Loucy (cell line): ENCODE results near the gene PAK4.

Experiments used
- H2AFZ ChIP-seq: fragments of 200-600 bp; sonication (generic); 2 replicates; pipeline ENCODE4 v1.6.0; 2016; ENCODE audit warnings: antibody characterized with exemption, mild to moderate bottlenecking, low read length, moderate library complexity
- H3F3A ChIP-seq: fragments of 200-600 bp; 2 replicates; pipeline ENCODE4 v1.6.0; 2016; ENCODE audit warnings: antibody characterized with exemption, low read depth, mild to moderate bottlenecking
- H3K27me3 ChIP-seq: fragments of 200-600 bp; sonication (generic); 2 replicates; pipeline ENCODE4 v1.6.1; 2014; ENCODE audit warnings: low read length, mild to moderate bottlenecking; ENCODE audit not compliant: insufficient read depth, poor library complexity, severe bottlenecking
- H3K36me3 ChIP-seq: fragments of 200-600 bp; sonication (generic); 2 replicates; pipeline ENCODE4 v1.6.1; 2016; ENCODE audit warnings: low read length; ENCODE audit not compliant: insufficient read depth
- H3K4me1 ChIP-seq: fragments of 200-600 bp; sonication (generic); 2 replicates; pipeline ENCODE4 v1.5.1; 2014; ENCODE audit warnings: low read length, mild to moderate bottlenecking; ENCODE audit not compliant: insufficient read depth, poor library complexity, severe bottlenecking
- H3K4me2 ChIP-seq: fragments of 200-600 bp; sonication (generic); 2 replicates; pipeline ENCODE4 v1.6.0; 2014; ENCODE audit warnings: antibody characterized with exemption, low read length, low read depth, mild to moderate bottlenecking; ENCODE audit not compliant: poor library complexity, severe bottlenecking
- H3K4me3 ChIP-seq: fragments of 200-600 bp; sonication (generic); 2 replicates; pipeline ENCODE4 v1.5.1; 2014; ENCODE audit warnings: low read length, mild to moderate bottlenecking, mixed read lengths; ENCODE audit not compliant: poor library complexity, severe bottlenecking
- H3K79me2 ChIP-seq: fragments of 200-600 bp; sonication (generic); 2 replicates; pipeline ENCODE4 v1.6.1; 2014; ENCODE audit warnings: low read length; ENCODE audit not compliant: insufficient read depth
- H3K9ac ChIP-seq: fragments of 200-600 bp; sonication (generic); 2 replicates; pipeline ENCODE4 v1.6.0; 2014; ENCODE audit warnings: mild to moderate bottlenecking, low read depth, low read length, moderate library complexity; ENCODE audit not compliant: poor library complexity, severe bottlenecking
- H3K9me2 ChIP-seq: fragments of 200-600 bp; sonication (generic); replicated peaks from 2 replicates; pipeline ENCODE4 v1.6.1; 2016; ENCODE audit warnings: low read depth, low read length, mixed read lengths
- H3K9me3 ChIP-seq: fragments of 200-600 bp; sonication (generic); 2 replicates; pipeline ENCODE4 v1.6.1; 2014; ENCODE audit warnings: mild to moderate bottlenecking, antibody characterized with exemption, low read length, low read depth; ENCODE audit not compliant: insufficient read depth
- H4K20me1 ChIP-seq: fragments of 200-600 bp; sonication (generic); 2 replicates; pipeline ENCODE4 v1.6.0; 2014; ENCODE audit warnings: antibody characterized with exemption, low read length, mild to moderate bottlenecking; ENCODE audit not compliant: insufficient read depth, poor library complexity, severe bottlenecking
- CTCF ChIP-seq: fragments of 200-600 bp; sonication (generic); conservative IDR thresholded peaks from 2 replicates; pipeline ENCODE4 v1.5.1; 2014; ENCODE audit warnings: mild to moderate bottlenecking, antibody characterized with exemption, low read length
- EZH2phosphoT487 ChIP-seq: fragments of 200-600 bp; IDR thresholded peaks from 2 replicates; pipeline ENCODE4 v1.6.1; 2018; ENCODE audit warnings: antibody characterized with exemption, mild to moderate bottlenecking, moderate library complexity, borderline replicate concordance

PAK4 gene

GRCh38 chr19:39196860-39197562 lies 71.4 kb downstream of the PAK4 start, which contains the start of gene NCCRP1:
NCCRP1 (plus strand) TSS chr19:39196964; CDS start chr19:39196983, 19 bp downstream.
- H3K9ac ChIP-seq = no peak within 1 kb of the TSS
- no peak within 1 kb of the TSS for H3K4me2 ChIP-seq
- no peaks in the 10 kb centered on the region for H3F3A ChIP-seq

GRCh38 chr19:39197808-39198207 lies 72.2 kb downstream of the PAK4 start:
- Histone ChIP-seq H2AFZ (no peak overlapping the region), H3K9me3 (no peaks in the 10 kb centered on the region), H4K20me1 (no peaks in the 10 kb centered on the region), H3K4me1 (peaks cover 5% of the 10 kb centered on the region), H3K9me2 (no peaks in the 10 kb centered on the region), H3K27me3 (no peaks in the 10 kb centered on the region), H3K36me3 (no peaks in the 10 kb centered on the region), H3K4me2 (no peak overlapping the region), H3K4me3 (no peak overlapping the region), H3K79me2 (no peaks in the 10 kb centered on the region), H3F3A (no peaks in the 10 kb centered on the region), H3K9ac (no peak overlapping the region)
- TF ChIP-seq CTCF (peak; percentile 45), EZH2phosphoT487 (no peak)

More at GRCh38 chr19:39196860-39197562, 71.4 kb downstream of the PAK4 start, which contains the start of gene NCCRP1:
- no peaks in the 10 kb centered on the region for H3K27me3 ChIP-seq
- H3K9me2 ChIP-seq = no peaks in the 10 kb centered on the region
- H4K20me1 ChIP-seq = no peaks in the 10 kb centered on the region
- no peak within 1 kb of the TSS for H2AFZ ChIP-seq
- TF ChIP-seq CTCF (no peak), EZH2phosphoT487 (no peak)
- no peak within 1 kb of the TSS for H3K4me3 ChIP-seq
- no peaks in the 10 kb centered on the region for H3K36me3 ChIP-seq
- H3K4me1 ChIP-seq = peaks cover 5% of the 10 kb centered on the region
- H3K9me3 ChIP-seq = no peaks in the 10 kb centered on the region
- H3K79me2 ChIP-seq = no peaks in the 10 kb centered on the region

GRCh38 chr19:39199025-39199424 lies 73.4 kb downstream of the PAK4 start:
- Histone ChIP-seq H3K36me3 (no peaks in the 10 kb centered on the region), H3K9me3 (no peaks in the 10 kb centered on the region), H3K9ac (no peak overlapping the region), H3K9me2 (no peaks in the 10 kb centered on the region), H3K4me1 (peaks cover 5% of the 10 kb centered on the region), H2AFZ (no peak overlapping the region), H3K27me3 (no peaks in the 10 kb centered on the region), H3F3A (no peaks in the 10 kb centered on the region), H3K79me2 (no peaks in the 10 kb centered on the region), H4K20me1 (no peaks in the 10 kb centered on the region), H3K4me2 (no peak overlapping the region), H3K4me3 (no peak overlapping the region)
- no peak for TF ChIP-seq CTCF
- no peak for TF ChIP-seq EZH2phosphoT487
